HG03066 (cell line): ENCODE measurements around the gene NBAS.

Experiments
- ATAC-seq: cut with Tn5 transposase; IDR thresholded peaks from one replicate; pipeline ENCODE4 v1.9.1; 2021; ENCODE audit warnings: low read depth; ENCODE audit not compliant: unreplicated experiment

The NBAS gene

DNA sequence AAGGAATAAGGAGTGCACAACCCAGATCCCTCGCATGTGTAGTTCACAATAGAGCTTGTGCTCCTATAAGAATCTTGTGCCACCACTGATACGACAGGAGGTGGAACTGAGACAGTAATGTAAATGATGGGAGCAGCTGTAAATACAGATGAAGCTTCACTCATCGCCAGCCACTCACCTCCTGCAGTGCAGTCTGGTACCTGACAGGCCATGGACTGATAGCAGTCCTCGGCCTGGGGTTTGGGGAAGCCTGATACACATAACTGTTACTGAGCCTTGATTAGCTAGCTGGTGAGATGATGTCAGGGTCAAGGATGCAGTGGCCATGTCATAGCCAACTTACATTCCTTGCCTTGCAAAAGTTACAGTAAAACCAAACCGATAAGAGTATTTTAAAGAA lies 376.6 kb downstream of the NBAS start:
- no peak for ATAC-seq

DNA sequence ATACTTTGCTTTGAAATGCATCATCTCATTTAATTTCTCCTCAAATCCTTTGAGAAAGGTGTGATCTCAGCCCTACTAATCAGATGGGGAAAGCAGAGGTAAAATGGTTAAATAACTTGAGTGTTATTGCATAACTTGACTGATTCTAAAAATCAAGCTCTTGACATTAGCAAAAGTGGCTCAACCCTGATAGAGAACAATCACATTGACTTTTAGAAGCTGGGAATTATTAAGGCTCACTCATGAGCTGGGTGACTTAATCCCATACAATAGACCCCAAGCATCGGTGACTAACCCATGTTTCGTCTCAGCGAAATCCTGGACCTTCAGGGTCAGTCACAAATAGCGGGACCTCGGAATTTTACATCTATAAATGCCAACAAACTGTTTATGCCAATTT lies 378.9 kb downstream of the NBAS start:
- no peak for ATAC-seq

DNA sequence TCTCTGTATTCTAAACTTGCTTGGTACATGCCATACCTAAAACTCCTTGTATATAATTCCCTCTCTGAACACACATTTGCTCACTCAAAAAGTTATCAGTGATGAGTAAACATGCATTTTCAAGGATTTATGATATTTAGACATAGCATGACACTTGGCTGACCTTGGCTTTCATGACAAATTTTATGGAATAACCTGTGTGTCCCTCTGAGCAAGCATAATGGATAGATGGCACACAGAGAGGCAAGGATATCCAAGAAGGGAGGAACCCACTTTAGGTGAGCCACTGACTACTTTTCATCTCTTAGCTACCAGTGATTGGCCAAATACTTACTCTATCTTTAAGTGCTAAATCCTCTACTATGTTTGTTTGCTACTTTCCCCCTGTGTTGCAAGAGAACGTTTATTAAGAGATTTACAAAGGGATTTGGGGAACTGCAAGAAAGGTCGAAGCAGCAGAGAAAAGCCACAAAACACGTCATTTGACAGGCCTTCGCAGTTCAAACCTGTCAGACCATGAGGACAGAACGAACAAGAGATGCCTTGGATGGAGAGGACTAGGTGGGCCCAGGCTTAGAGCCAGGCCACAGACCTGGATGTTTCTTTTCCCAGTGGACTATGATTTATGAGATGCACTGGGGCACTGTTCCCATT lies 379.9 kb downstream of the NBAS start:
- no peak for ATAC-seq

DNA sequence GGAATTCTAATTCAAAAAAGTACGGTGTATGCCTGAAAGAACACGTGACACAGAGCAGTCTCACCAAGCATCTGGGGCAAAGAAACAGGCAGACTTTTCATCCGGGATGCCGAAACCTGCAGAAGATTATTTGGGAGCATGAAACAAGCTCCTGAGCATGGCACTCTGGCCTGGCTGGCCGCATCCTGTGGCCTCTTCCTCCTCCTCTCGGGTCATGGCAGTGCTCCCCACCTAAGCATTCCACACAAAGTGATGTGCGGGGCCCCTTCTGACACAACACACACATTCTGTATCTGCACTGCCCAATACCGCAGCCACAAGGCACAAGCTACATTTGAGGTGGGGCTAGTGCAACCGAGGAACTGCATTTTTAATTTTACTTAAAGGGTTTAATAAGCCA lies 380.8 kb downstream of the NBAS start:
- no peak for ATAC-seq

DNA sequence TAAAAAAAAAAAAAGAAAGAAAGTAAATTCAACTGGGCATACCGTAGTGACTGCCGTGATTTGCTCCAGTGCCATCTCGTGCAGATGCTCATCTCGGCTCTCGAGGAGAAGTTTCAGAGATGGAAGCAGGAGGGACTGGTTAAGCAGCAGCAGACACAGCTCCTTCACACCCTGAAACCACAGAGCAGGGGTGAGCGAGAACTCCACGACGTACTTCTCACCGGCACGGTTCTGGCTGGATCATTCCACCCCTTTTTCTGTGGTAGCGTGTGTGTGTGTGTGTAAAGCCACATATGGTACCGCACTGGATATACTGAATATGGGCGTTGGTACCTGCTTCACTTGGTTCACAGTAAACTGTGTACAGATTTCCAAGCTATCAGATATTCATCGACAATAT lies 382.2 kb downstream of the NBAS start:
- ATAC-seq, result no peak

DNA sequence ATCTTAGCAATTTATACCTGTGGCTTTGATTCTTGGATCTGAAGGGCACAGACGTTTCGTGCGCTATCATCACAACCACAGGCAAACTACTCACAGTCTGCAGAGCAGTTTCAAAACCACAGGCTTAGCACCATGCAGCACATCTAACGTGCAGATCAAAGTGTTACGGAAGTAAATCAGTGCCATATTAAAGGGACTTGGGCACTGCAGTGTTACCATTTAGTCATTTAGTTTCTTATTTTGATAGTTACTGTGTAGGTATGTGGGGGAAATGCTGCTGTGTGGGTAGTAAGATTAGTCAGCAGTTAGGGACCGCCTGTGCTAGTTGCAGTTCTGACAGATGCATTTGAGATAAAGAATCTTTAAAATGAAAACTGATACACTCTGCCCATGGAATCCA lies 384.0 kb downstream of the NBAS start:
- peak; percentile 96 for ATAC-seq

DNA sequence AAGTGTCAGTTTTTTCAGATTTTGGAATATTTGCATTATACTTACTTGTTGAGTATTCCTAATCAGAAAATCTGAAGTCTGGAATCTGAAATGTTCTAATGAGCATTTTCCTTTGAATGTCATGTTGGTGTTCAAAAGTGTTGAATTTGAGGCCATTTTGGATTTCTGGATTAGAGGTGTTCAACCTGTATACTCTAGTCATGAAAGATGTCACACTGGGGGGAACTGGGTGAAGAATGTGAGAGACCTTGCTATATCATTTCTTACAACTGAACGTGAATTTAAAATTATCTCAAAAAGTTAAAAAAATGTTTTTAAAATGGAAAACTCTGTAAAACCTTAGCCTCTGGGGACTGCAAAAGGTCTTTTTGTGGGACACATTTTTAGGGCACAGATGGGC lies 384.5 kb downstream of the NBAS start:
- ATAC-seq, result no peak

DNA sequence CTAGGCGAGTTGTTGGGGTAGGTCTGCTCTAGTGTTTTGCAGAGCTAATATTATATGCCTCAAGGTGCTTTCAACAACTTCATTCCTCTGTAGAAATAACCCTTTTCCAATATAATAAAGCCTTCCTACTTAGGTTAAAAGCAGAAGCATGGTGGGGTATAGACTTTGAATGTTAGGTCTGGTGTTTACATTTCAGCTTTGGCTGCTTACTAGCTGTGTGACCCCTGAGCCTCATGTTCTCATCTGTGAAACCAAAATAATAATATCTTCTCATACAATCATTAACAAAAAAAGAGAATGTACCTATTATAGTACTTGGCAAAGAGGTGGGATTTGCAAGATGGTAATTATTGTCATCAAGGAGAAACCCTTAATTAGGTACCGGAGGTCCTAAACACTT lies 386.6 kb downstream of the NBAS start:
- no peak for ATAC-seq

DNA sequence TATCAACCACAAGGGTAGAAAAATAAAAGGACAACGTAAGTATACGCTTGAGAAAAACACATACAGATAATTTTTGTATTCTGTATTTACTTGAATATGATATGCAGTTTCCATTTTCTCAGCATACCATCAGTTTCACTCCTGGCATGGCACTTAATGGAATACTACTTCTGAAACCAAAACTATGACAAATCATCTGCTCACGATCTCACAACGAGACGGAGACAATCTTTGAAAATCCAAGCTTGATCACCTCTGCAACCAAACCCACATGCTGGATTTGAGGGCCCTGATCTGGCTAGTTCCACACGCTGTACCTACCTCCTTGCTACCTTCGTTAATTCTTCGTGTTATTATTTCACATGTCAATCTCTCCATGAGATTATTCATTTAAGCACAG lies 387.6 kb downstream of the NBAS start:
- ATAC-seq, result no peak

DNA sequence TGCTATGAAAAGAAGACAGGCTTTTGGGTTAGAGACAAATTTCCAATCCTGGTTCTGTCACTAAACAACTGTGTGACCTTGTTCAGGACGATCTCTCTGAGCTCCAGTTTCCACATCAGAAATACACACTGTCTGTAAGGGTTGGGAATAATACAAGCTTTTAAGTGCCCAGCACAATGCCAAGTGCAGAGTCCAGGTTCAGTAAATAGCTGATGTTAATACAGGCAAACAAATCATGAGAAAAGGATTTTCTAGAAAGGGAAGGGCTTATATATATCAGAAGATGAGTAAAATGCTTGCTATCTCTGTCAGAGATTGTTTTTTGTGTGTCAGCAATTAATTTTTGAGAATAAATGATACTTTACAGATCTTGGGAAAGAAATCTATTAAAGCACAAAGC lies 388.3 kb downstream of the NBAS start:
- ATAC-seq, result no peak

DNA sequence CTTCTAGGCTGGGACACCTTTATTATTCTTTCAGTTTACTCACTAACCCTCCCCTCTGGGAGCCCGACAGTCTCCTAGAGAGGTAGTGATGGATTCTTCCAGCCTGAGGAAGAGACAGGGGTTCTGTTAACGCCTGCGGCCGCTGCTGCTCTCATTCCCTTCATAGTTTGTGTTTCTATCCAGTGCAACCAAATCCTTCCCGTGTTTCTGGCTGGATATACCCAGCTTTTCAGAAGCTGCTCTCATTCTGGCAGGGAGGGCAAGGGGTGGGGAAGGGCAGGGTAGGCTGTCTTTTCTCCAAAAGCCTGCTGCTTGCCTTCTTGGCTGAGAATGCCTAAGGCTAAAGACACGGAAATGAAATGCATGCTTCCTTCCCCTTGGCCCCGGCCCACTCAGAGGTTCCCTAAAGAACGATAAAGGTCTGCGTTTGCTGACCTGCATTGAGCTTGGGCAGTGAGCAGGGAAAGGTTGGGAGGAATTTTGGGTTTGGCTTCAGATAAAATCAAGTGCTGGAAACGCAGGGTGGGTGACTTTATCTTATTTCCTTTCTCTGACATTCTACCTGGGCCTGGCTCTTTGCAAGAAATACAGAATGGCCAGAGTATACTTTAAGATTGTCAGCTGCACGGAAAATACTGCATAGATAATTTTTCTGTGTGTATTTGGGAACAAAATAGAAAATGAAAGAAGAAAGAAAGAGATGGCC lies 390.9 kb downstream of the NBAS start:
- no peak for ATAC-seq

DNA sequence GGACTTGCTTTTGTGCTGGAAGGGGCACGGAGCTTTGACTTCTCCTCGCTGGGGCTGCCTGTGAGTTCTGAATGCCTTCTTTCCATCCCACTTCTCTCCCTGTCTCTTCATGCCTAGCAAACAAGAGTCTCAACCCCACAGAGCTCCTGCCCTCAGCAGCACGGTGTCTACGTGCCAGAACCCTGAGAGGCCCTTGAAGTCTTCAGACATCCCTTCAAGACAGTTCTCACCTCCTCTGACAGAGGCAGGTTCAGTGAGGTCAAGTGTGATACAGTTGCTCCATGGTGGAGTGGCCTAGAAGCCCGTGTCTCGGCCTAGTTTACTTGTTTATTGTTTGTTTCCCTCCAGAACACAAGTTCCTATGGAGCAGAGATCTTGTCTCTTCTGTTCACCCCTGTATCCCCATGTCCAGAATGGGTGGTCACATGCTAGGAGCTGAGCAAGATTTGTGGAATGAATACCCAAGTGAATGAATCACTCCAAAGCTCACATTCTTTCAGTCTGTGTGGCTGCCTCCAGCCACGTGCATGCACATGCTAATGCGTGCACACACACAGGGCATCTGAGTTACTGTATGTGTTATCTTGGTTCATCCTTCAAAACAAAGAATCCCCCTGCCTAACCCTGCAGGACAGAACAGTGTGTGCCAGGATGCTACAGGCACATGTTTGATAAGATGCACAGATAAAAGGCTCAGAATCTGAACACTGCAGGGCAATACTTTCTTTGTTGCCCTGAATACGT lies 391.6 kb downstream of the NBAS start:
- no peak for ATAC-seq

DNA sequence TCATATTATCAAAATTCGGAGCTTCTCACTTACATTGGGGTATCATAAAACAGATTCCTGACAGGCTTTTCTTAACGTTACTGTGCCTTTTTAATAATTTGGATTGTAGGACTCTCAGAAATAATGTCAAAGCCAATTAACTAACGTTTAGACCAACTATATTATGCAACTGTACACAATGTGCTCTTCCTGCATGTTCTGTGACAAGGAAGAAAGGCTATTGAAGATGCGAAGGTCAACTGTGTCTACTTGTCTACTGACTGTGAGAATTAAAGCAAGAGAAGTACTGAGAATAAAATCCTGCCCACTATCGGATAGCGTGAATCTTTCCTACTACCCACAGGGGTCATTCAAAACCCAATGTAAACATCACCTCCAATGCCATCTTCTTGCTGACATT lies 393.0 kb downstream of the NBAS start:
- ATAC-seq, result no peak

DNA sequence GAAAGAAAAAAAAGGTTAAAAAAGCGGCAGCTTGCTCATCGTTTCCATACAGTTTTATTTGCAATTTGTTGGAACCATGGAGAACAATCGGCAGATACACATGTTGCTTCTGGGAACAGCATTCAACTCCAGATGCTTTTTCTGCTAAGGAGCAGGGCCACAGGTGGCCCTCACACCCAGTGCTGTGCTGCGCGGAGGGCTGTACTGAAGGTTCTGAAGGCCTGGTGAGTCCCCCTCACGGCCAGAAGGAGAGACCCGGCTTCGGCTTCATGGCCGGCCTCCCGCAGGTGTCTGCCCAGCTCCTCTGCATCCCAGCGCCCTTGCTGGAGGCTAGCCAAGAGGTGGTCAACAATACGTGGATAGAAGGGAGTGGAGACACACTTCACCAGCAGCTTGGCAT lies 394.3 kb downstream of the NBAS start:
- ATAC-seq, result no peak

DNA sequence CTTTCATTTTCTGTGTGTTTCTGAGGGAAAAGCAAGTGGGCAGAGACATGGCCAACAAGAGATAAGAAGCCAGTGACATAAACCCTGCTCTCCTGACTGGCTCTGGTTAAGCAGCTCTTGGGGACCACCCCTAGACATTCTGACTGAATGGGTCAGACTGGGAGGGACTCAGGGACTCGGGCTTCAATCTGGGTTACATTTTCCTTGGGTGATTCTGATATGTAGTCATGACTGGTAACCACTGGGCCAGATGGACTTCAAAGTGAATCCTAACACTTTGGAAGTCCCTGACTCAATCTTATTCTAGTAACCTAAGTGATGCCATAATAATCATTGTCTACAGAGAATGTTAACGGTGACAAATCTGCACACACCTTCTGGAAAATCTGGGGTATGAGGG lies 397.8 kb downstream of the NBAS start:
- no peak for ATAC-seq

DNA sequence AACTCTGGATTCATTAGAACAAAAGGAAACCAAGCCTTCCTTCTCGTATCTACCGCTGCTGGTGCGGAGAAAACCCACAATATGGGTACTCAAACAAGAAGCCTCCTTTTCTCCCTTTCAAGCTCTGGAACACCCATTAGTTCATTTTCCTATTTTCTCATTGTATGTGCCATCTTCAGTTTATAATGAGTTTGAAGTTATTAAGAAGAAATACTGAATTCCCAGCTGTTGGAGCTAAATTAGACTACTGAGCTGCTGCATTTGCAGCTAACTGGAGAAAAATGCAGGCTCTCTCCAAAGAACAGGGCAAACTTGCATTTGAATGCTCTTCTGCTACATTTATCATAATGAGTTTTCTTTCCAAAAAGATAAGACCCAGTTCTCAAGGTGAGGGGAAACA lies 398.5 kb downstream of the NBAS start:
- no peak for ATAC-seq

DNA sequence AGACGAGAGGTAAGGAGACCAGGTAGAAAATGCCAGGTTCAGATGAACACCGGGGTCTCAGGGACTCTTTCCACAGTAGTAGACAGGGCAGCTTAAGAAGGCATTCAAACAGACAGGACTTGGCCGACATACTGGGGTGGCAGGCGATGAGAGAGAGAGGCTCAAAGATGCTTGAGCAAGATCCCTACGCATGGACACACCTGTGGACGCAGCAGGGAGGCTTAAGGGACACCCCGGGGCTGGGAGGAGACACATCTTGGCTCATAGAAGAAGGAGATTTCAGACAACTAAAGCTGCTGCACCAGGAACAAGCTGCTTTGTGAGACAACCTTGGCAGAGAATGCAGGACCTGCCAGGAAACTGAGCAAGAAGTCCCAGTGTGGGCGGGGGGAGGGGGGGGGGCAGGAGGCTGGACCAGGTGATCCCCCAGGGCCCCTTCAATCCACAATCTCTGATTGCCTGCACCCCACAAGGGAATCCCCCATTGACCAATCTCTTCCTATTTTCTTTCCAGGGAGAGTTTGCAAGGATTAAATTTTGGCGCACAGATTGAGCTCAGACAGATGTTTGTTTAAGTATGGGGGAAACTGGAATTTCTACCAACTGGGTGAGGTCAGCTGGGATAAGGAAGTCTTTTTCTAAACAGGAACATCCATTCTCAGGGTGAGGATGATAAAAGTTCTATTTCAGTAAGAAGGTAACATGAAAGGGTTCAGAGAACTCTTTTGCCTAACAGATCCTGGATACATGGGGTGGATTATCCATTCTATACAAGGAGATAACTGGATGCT lies 400.7 kb downstream of the NBAS start:
- ATAC-seq, result no peak

DNA sequence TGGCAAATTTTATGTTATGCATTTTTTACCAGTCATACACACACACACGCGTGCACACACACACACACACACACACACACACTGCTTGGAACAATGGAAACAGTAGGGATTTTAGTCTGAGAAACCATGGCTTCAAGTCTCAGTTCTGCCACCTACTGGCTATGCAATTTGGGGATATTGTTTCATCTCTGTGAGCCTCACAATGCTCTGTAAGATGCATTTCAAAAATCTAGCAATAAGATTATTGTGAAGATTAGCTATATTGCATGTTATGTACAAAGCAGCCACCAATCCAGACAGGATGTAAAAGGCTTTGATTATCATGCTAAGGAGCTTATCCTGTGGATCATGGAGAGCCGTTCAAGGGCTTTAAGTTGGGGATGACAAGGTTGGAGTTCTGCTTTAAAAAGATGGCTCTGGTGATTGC lies 401.4 kb downstream of the NBAS start:
- ATAC-seq, result no peak

DNA sequence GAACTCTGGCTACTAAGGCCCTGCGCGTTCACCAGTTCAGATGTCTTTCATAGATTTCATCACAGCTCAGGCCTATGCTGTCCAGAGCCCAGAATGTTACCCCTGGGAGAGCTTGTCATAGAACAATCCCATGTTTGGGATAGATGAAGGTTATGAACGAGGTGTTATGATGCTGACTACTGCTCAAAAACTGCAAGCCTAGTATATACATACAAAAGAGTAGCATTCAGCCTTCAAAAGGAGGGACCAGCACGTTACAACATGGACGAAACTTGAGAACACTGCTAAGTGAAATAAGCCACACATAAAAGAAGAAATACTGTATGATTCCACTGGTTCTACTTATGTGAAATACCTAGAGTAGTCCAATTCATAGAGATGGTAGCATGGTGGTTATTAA lies 401.9 kb downstream of the NBAS start:
- ATAC-seq, result no peak

DNA sequence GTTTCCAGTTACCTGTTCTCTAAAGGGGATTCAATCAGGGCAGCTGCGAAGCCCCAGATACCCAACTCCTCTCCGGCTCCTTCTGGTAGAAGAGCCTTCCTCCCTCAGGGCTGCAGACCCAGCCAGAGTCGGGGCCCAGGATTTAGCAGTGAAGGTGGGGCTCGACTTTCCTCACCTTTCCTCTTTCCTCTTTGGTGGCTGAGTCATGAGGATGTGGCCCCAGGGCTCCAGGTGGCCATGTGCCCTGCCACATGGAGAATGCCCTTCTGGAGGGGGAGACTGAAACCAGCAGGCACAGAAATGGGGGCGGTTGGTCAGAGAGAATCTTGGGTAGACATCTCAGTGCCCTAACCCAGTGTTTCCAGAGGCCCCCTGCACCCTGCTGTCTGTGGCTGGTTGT lies 402.6 kb downstream of the NBAS start:
- no peak for ATAC-seq

DNA sequence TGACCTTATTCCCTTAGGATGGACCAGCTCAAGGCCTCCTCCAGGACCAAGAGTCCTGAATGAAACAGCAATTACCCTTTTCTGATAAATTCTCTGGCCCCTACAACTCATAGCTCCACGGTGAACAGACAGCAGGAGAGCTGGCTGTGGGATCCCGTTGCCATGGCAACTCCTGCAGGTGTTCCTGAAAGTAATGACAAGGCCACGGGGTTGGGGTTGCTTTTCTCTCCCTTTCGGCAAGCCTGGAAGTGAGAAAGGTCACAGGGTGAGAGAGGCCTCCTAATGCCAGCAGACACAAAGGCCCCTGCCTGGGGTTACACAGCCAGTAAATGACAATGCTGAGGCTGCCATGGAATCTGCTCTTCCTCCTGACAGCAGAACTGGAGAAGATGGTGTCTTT lies 403.0 kb downstream of the NBAS start:
- ATAC-seq, result no peak
